NCI-H748 (cell line): ENCODE data around the gene TRAPPC3.
"Not testable (repeated sequence)": the region's sequence is repeated elsewhere in the genome, so short reads cannot be mapped to it uniquely, and the experiment has no call there.

Source experiments
- DNase-seq: peaks from one replicate; lab custom pipeline; 2025; ENCODE audit not compliant: unreplicated experiment; lab: John Stamatoyannopoulos, UW

Gene TRAPPC3

GRCh38 chr1:36166938-36167905, 17.9 kb upstream of the TRAPPC3 start:
- DNase-seq = no peak

DNA sequence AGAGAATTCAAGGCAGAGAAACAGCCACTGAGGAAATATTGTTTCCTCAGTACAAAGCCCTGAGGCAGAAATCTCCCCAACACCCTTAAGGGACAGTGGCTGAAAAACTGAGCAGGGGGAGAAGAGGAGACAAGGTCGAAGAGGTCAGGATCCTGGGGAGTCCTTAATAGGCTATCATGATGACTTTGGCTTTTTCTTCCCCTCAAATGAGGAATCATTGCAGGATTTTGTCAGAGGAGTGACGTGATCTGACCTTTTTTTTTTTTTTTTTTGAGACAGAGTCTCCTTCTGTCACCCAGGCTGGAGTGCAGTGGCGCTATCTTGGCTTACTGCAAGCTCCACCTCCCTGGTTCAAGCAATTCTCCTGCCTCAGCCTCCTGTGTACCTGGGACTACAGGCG, 16.9 kb upstream of the TRAPPC3 start:
- DNase-seq = no peak

- no peak for DNase-seq
Measured at GRCh38 chr1:36165145-36165544, 15.9 kb upstream of the TRAPPC3 start.

GRCh38 chr1:36164361-36164760, 15.1 kb upstream of the TRAPPC3 start:
- no peak for DNase-seq

GRCh38 chr1:36163426-36163825, 14.1 kb upstream of the TRAPPC3 start:
- DNase-seq = no peak

- DNase-seq = no peak
Measured at GRCh38 chr1:36162680-36163239, 13.5 kb upstream of the TRAPPC3 start.

DNA sequence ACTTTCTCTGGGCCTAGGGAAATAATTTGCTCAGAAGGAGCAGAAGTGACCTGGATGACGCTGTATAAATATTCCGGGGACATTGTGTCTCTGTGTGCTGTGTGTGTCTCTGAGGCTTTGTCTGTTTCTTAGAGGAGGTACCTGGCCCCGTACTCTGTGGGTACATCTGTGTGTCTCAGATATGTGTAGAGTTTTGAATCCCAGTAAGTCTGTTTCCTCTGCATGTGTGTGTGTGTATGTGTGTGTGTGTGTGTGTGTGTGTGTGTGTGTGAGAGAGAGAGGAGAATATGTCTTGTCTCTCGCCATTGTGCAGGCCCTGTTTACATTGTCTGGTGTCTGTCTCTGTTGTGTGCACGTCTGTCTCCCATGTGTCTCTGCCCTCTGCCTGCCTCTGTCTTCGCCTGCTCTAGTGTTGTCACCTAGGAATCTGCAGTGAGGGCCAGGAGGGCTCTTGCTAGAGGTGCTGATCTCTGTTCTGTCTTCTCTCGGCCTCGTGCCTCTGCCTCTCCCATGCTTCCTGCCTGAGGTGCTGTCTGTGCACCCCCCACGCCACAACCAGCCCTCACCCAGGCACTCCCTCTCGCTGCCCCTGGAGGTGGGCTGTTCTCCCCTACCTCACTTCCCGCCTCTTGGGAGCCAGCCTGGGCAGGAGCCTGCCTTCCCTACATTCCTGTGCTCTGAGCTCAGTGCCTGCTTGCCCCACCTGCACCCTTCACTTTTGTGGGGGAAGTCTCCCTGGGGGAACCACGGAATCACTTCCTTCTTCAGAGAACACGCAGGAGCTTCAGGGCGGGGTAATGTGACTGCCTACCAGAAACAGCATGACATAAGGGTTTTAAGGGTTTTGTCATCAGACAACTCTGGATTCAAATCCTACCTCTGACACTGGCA, 12.6 kb upstream of the TRAPPC3 start:
- no peak for DNase-seq

- DNase-seq = no peak
Measured at GRCh38 chr1:36160949-36161485, 11.7 kb upstream of the TRAPPC3 start.

- no peak for DNase-seq
Measured at GRCh38 chr1:36160388-36160948, 11.2 kb upstream of the TRAPPC3 start.

- no peak for DNase-seq
Measured at GRCh38 chr1:36159614-36160387, 10.5 kb upstream of the TRAPPC3 start.

DNA sequence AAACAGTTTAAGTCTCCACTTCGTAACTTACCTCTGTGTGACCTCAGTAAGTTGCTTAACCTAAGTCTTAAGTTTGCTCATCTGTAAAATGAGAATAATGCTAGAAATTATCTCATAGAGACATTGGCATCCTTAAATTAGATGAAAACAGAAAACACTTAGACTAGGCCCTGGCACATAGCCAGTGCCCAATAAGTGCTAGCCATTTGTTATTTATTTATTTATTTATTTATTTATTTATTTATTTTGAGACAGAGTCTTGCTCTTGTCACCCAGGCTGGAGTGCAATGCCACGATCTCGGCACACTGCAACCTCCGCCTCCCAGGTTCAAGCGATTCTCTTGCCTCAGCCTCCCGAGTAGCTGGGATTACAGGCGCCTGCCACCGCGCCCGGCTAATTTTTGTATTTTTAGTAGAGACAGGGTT, 9.6 kb upstream of the TRAPPC3 start:
- not testable (repeated sequence) for DNase-seq

GRCh38 chr1:36157973-36158826, 8.9 kb upstream of the TRAPPC3 start:
- DNase-seq = no peak

- DNase-seq = no peak
Measured at GRCh38 chr1:36157115-36157903, 8.0 kb upstream of the TRAPPC3 start.

- DNase-seq = peak; percentile 69
Measured at GRCh38 chr1:36156329-36157114, 7.2 kb upstream of the TRAPPC3 start.

DNA sequence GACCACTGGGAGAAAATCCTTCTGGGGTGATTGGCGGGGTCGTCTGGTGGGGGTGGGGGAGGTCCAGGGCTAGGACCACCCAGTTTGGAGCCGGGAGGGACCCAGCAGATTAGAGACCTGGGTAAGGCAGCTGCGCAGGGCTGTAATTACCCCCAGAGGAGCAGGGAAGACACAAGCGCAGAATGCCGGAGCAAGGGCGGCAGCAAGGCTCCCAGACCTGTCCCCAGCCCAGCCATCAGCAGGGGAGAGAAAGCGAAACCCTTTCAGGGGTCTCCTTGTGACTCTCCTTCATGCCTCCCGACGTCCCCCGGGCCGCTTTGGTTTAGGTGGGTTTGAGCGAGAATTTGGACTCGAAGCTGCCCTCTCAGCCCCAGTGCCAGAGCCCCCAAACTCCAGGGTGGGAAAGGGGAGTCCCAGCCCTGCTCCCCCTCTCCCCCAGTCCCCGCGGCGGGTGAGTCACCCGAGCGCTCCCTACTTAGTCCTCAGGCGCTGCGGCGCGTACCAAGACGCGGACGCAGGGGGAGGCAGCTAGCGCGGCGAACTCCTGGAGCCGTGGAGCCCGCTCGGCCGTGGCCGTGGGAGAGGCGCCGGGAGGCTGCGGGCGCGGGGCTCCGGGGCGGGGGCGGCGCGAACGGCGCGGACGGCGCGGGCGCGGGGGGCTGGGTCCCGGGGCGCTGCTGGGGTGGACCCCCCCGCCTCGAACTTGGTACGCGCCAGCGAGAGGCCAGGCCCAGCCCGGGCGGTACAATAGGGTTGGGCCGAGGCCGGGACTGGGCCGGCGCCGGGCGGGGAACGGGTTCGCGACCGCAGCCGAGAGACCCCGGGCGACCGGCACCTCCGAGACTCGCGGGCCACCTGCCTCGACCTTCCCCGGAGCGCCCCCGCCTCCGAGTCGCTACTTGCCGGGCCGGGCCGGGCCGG, 6.4 kb upstream of the TRAPPC3 start, which contains the start of gene MAP7D1:
Gene MAP7D1 (plus strand): TSS at position 753 of the 921 bp plus-strand sequence. CDS start 258 bp downstream, outside the sequence.
- DNase-seq = peak; percentile 78

GRCh38 chr1:36154765-36155407, 5.6 kb upstream of the TRAPPC3 start:
- DNase-seq = no peak
